Measurements from ENCODE around the gene DPP10. TPM values are rescaled to one million over a fixed set of nuclear protein-coding genes. Genes with fewer than 3 reads are reported as not detected.

The DPP10 gene
- total and polyA plus RNA-seq, 9 donors, result 0.12 to 5.9 (median 0.64) TPM; not detected in 3

DNA sequence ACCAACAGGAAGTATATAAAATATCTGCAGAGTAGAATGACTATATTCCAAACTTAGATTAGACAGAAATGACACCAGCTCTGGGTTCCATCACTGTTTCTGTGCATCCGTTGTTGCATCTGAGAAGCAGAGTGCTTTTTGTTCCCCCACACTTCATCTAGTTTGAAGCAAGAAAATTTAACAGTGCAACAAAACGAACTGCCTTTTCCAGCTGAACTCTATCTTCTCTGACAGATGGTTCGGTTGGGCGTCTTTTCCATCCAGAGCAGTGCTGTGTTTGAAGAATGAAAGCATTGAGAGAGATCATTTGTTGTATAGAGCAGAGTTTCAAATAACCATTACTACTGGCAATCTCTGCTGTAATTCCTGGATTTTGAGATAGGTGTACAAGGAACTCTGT is 757.5 kb downstream of the DPP10 start:
- 1 to 6% (median 5%) methylated on average over 4 of the region's 4 CpGs for WGBS, 3 donors
- no peak for DNase-seq
- intact Hi-C loops (cut with DNase I), result no loop called here
- TF ChIP-seq POLR2A (IDR thresholded peaks at IDR 0.05) (no peak), EP300 (IDR thresholded peaks at IDR 0.05) (no peak)
- TF ChIP-seq, protein P1, sequence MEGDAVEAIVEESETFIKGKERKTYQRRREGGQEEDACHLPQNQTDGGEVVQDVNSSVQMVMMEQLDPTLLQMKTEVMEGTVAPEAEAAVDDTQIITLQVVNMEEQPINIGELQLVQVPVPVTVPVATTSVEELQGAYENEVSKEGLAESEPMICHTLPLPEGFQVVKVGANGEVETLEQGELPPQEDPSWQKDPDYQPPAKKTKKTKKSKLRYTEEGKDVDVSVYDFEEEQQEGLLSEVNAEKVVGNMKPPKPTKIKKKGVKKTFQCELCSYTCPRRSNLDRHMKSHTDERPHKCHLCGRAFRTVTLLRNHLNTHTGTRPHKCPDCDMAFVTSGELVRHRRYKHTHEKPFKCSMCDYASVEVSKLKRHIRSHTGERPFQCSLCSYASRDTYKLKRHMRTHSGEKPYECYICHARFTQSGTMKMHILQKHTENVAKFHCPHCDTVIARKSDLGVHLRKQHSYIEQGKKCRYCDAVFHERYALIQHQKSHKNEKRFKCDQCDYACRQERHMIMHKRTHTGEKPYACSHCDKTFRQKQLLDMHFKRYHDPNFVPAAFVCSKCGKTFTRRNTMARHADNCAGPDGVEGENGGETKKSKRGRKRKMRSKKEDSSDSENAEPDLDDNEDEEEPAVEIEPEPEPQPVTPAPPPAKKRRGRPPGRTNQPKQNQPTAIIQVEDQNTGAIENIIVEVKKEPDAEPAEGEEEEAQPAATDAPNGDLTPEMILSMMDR (IDR thresholded peaks at IDR 0.05), result no peak
- Histone ChIP-seq H3K27me3 (no peaks in the 10 kb centered on the region), H3K4me1 (ENCODE audit: insufficient read depth) (no peaks in the 10 kb centered on the region), H3K36me3 (no peaks in the 10 kb centered on the region), H3K4me3 (no peak overlapping the region), H3K9me3 (no peaks in the 10 kb centered on the region), H3K27ac (no peak overlapping the region)

DNA sequence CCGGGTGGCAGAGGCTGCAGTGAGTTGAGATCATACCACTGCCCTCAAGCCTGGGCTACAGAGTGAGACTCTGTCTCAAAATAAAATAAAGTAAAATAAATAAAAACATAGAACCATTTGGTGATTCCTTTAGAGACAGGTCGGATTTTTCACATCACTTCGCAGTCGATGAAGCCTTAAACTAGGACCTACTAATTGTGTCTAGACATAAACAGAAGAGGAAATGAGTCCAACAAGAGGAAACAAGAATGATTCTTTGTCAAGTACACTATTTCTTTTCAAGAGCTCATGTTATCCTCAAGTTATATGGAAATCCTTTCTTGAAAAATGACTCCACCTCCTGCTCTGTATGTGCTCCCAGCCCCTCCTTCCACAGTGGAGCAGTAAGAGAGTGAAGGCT is 758.9 kb downstream of the DPP10 start:
- no peak for DNase-seq
- Histone ChIP-seq H3K4me3 (no peak overlapping the region), H3K27ac (no peak overlapping the region), H3K9me3 (no peaks in the 10 kb centered on the region), H3K4me1 (ENCODE audit: insufficient read depth) (no peaks in the 10 kb centered on the region), H3K36me3 (no peaks in the 10 kb centered on the region), H3K27me3 (no peaks in the 10 kb centered on the region)
- TF ChIP-seq EP300 (IDR thresholded peaks at IDR 0.05) (no peak), POLR2A (IDR thresholded peaks at IDR 0.05) (no peak)
- TF ChIP-seq, protein P1 (IDR thresholded peaks at IDR 0.05), result no peak
- intact Hi-C loops (cut with DNase I), result no loop called here
- WGBS, 3 donors, result 84 to 92% (median 90%) methylated on average over 4 of the region's 4 CpGs

DNA sequence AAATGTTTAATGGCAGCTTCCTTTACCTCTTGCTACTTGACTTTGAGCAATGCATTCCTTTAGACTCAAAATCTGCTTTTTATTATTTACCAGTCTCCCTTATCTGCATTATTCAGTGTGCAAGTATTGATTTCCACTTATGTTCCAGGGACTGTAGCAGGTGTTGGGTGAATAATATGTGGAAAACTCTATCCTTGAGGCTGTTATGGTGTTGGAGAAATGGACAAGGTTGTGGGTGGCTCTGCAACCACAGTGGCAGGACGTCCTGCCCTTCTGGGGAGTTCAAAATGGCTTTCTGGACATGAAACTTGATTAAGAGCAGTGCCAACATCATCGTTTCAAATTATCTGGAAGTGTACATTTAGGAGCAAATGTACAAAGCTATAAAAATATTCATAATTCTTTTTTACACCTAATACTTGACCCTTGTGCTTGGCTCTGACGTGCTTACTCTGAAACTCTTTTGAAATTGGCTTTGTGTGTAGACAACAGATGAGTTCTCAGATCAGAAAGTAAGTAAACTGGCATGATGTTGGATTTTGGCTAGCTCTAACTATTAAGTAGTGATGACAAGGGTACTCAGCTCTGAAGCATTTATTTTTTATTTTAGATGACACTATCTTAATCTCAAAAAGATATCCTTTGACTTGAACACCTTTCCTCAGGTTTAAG is 766.2 kb downstream of the DPP10 start:
- Histone ChIP-seq H3K36me3 (no peaks in the 10 kb centered on the region), H3K9me3 (no peaks in the 10 kb centered on the region), H3K27me3 (no peaks in the 10 kb centered on the region), H3K4me1 (ENCODE audit: insufficient read depth) (no peaks in the 10 kb centered on the region), H3K4me3 (no peak overlapping the region), H3K27ac (no peak overlapping the region)
- intact Hi-C loops (cut with DNase I), result no loop called here
- TF ChIP-seq EP300 (IDR thresholded peaks at IDR 0.05) (no peak), POLR2A (IDR thresholded peaks at IDR 0.05) (no peak)
- TF ChIP-seq, protein P1 (IDR thresholded peaks at IDR 0.05), result no peak
- DNase-seq, result no peak
- WGBS, 3 donors, result 36 to 48% (median 36%) methylated on average over 3 of the region's 3 CpGs

DNA sequence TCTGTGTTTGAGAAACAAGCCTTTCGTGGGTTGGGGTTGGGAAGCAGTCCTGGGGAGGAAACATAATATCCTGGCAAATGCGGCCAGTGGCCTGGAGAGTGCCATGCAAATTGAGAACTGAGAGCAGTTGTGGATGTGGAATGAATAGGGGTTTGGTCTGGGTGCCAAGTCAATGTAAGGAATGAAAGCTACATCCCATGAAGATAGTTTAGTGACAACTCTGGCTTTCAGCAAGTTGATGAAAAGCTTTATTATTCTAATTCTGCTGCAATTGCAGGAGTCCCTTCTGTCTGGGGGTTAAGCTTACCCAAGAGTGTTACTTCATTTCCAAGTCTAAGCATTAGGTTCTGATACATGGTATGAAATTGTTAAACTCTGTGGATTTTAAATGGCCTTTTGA is 771.6 kb downstream of the DPP10 start:
- H3K36me3 ChIP-seq, result no peaks in the 10 kb centered on the region
- intact Hi-C loops (cut with DNase I), result no loop called here
- no peak overlapping the region for H3K27ac ChIP-seq
- no peaks in the 10 kb centered on the region for H3K9me3 ChIP-seq
- H3K4me1 ChIP-seq (ENCODE audit: insufficient read depth), result no peaks in the 10 kb centered on the region
- H3K27me3 ChIP-seq, result no peaks in the 10 kb centered on the region
- no peak for TF ChIP-seq POLR2A (IDR thresholded peaks at IDR 0.05)
- TF ChIP-seq EP300 (IDR thresholded peaks at IDR 0.05), result no peak
- TF ChIP-seq, protein P1 (IDR thresholded peaks at IDR 0.05), result no peak
- DNase-seq, result no peak
- H3K4me3 ChIP-seq, result no peak overlapping the region
- WGBS, 3 donors, result 62 to 70% (median 63%) methylated on average over 2 of the region's 2 CpGs
